OCI-LY3 (cell line): ENCODE results near the gene ISCA1.

Source experiments
- H2AFZ ChIP-seq: fragments of 200-600, 300-600 bp; shearing (Covaris generic); 2 replicates; pipeline ENCODE4 v1.6.0; 2014; ENCODE audit warnings: antibody characterized with exemption, low read depth, low read length
- H3K27ac ChIP-seq: fragments of 200-600, 300-600 bp; sonication (generic); 2 replicates; pipeline ENCODE4 v1.5.1; 2014; ENCODE audit warnings: mild to moderate bottlenecking, low read length, moderate library complexity, mixed read lengths
- H3K27me3 ChIP-seq: fragments of 200-600, 300-600 bp; sonication (generic); 2 replicates; pipeline ENCODE4 v1.6.1; 2014; ENCODE audit warnings: low read depth, low read length, mixed read lengths
- H3K36me3 ChIP-seq: fragments of 200-600, 300-600 bp; sonication (generic); replicated peaks from 2 replicates; pipeline ENCODE3; 2014; ENCODE audit warnings: low read depth, low read length, mixed read lengths
- H3K4me1 ChIP-seq: fragments of 300-600, 200-600 bp; sonication (generic); 2 replicates; pipeline ENCODE4 v1.6.1; 2014; ENCODE audit warnings: low read length, mixed read lengths
- H3K4me2 ChIP-seq: fragments of 200-600, 300-600 bp; sonication (generic); 2 replicates; pipeline ENCODE4 v1.6.1; 2014; ENCODE audit warnings: low read length, mixed read lengths
- H3K4me3 ChIP-seq: fragments of 300-600, 200-600 bp; sonication (generic); 2 replicates; pipeline ENCODE4 v1.5.1; 2014; ENCODE audit warnings: antibody characterized with exemption, mild to moderate bottlenecking, low read length, moderate library complexity
- H3K79me2 ChIP-seq: fragments of 300-600, 200-600 bp; shearing (Covaris generic); 2 replicates; pipeline ENCODE4 v1.6.1; 2014; ENCODE audit warnings: mild to moderate bottlenecking, low read length, mixed read lengths
- H3K9ac ChIP-seq: fragments of 300-600, 200-600 bp; shearing (Covaris generic); 2 replicates; pipeline ENCODE4 v1.6.0; 2014; ENCODE audit warnings: mild to moderate bottlenecking, low read length, moderate library complexity
- H3K9me3 ChIP-seq: fragments of 200-600, 300-600 bp; shearing (Covaris generic); 2 replicates; pipeline ENCODE4 v1.6.1; 2014; ENCODE audit warnings: low read length, mixed read lengths; ENCODE audit not compliant: insufficient read depth
- H4K20me1 ChIP-seq: fragments of 200-600, 300-600 bp; sonication (generic); 2 replicates; pipeline ENCODE4 v1.6.1; 2016; ENCODE audit warnings: low read length, mixed read lengths; ENCODE audit not compliant: insufficient read depth
- EZH2phosphoT487 ChIP-seq: fragments of 200-600 bp; shearing (Covaris generic); IDR thresholded peaks from 2 replicates; pipeline ENCODE4 v1.6.1; 2018; ENCODE audit warnings: antibody characterized with exemption, mixed run types, low read depth
- TF ChIP-seq, protein P1 (sequence below): fragments of 200-600, 300-600 bp; sonication (generic); IDR thresholded peaks from 2 replicates; pipeline ENCODE4 v1.5.1; 2014; ENCODE audit warnings: antibody characterized with exemption, low read length, low read depth

ISCA1 gene

DNA sequence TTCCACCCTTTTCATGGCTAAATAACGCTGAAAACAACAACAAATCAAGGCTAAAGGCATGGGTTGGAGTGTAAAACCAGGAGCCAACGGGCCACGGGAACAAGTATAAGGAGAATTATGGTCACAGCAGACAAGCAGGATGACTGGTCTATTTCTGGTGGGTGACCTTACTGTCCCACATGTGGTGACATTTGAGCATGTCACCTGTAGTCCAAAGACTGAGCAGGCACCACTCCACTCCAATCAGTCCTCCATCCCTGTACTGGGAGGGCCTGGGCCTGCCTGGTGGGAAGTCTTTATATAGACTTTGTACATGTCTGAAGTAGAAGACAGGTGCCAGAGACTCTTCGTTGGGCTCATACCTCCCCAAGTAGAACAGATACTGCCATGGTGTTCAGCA is 59.7 kb downstream of the ISCA1 start:
- no peak for TF ChIP-seq EZH2phosphoT487
- TF ChIP-seq, protein P1, sequence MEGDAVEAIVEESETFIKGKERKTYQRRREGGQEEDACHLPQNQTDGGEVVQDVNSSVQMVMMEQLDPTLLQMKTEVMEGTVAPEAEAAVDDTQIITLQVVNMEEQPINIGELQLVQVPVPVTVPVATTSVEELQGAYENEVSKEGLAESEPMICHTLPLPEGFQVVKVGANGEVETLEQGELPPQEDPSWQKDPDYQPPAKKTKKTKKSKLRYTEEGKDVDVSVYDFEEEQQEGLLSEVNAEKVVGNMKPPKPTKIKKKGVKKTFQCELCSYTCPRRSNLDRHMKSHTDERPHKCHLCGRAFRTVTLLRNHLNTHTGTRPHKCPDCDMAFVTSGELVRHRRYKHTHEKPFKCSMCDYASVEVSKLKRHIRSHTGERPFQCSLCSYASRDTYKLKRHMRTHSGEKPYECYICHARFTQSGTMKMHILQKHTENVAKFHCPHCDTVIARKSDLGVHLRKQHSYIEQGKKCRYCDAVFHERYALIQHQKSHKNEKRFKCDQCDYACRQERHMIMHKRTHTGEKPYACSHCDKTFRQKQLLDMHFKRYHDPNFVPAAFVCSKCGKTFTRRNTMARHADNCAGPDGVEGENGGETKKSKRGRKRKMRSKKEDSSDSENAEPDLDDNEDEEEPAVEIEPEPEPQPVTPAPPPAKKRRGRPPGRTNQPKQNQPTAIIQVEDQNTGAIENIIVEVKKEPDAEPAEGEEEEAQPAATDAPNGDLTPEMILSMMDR: no peak
- no peaks in the 10 kb centered on the region for H3K36me3 ChIP-seq
- peaks cover 5% of the 10 kb centered on the region; the same call in 1 of the 2 replicates for H3K27me3 ChIP-seq
- H3K9ac ChIP-seq: no peak overlapping the region
- no peak overlapping the region for H3K4me2 ChIP-seq
- no peaks in the 10 kb centered on the region for H3K79me2 ChIP-seq
- H3K27ac ChIP-seq: no peak overlapping the region
- H4K20me1 ChIP-seq: no peaks in the 10 kb centered on the region
- no peak overlapping the region for H3K4me3 ChIP-seq
- no peaks in the 10 kb centered on the region for H3K9me3 ChIP-seq
- H2AFZ ChIP-seq: no peak overlapping the region
- H3K4me1 ChIP-seq: no peaks in the 10 kb centered on the region

DNA sequence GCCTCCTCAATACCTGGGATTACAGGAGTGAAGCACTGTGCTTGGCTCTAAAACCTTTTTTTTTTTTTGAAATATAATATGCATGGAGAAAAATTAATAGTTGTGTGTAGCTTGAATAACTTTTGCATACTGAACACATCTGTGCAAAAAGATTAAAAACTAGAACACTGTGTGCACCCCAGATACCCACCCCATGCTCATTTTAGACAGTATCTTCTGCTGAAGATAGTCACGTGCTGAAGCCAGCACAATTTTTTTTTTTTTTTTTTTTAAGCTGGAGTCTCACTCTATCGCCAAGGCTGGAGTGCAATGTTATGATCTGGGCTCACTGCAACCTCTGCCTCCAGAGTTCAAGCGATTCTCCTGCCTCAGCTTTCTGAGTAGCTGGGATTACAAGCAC is 62.7 kb downstream of the ISCA1 start:
- Histone ChIP-seq H3K4me1 (no peaks in the 10 kb centered on the region), H3K27me3 (peaks cover 5% of the 10 kb centered on the region; the same call in 1 of the 2 replicates), H3K79me2 (no peaks in the 10 kb centered on the region), H3K9ac (no peak overlapping the region), H3K27ac (no peak overlapping the region), H2AFZ (no peak overlapping the region), H3K36me3 (no peaks in the 10 kb centered on the region), H3K4me2 (no peak overlapping the region), H3K9me3 (no peaks in the 10 kb centered on the region), H3K4me3 (no peak overlapping the region), H4K20me1 (no peaks in the 10 kb centered on the region)
- TF ChIP-seq, protein P1: no peak
- TF ChIP-seq EZH2phosphoT487: no peak

DNA sequence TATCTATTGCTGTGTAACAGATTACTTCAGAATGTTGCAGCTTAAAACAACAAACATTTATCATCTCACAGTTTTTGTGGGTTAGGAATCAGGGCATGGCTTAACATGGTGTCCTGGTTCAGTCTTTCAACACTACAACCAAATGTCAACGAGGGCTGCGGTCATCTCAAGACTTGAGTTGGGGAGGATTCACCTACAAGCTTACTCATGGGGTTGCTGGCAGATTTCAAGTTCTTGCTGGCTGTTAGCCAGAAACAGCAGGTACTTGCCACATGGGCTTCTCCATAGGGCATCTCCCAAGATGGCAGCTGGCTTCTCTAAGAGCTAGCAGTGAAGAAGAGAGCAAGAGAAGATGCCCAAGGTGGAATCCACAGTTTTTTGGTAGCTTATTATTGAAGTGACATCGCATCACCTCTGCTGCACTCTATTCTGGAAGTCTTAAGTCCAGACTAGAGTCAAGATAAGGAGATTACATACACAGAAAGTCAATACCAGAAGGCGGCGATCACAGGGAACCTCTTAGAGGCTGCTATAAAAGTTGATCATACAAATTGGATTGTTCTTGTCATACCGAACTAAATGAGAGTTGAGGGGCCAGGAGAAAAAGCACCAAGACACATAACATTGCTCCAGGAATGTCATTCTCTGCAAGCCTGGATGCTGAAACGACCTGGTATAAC is 65.1 kb downstream of the ISCA1 start:
- H3K9ac ChIP-seq: no peak overlapping the region

More for the DNA sequence above, 65.1 kb downstream of the ISCA1 start:
- TF ChIP-seq, protein P1: no peak
- TF ChIP-seq EZH2phosphoT487: no peak
- no peaks in the 10 kb centered on the region for H4K20me1 ChIP-seq
- no peaks in the 10 kb centered on the region for H3K36me3 ChIP-seq
- H3K79me2 ChIP-seq: no peaks in the 10 kb centered on the region
- no peaks in the 10 kb centered on the region for H3K4me1 ChIP-seq
- no peak overlapping the region for H3K4me3 ChIP-seq
- H3K4me2 ChIP-seq: no peak overlapping the region
- H3K27me3 ChIP-seq: peaks cover 5% of the 10 kb centered on the region; the same call in 1 of the 2 replicates
- no peak overlapping the region for H2AFZ ChIP-seq
- no peaks in the 10 kb centered on the region for H3K9me3 ChIP-seq
- H3K27ac ChIP-seq: no peak overlapping the region
